GM12875 (cell line): ENCODE data around the gene FLAD1.
A peak's percentile ranks its signal among the peaks of the same experiment; 100 is the strongest.

Experiments used
- H3K4me3 ChIP-seq: one replicate; pipeline ENCODE4 v1.5.1; 2011; ENCODE audit warnings: low read depth, low read length, control low read depth
- TF ChIP-seq, protein P1 (sequence below): IDR thresholded peaks from 2 replicates; pipeline ENCODE4 v1.5.1; 2011; ENCODE audit warnings: low read depth, mild to moderate bottlenecking, control low read depth, inconsistent platforms, low read length, moderate library complexity, borderline replicate concordance; ENCODE audit not compliant: insufficient read depth

FLAD1 gene

GRCh38 chr1:155012776-155013602 lies 29.8 kb downstream of the FLAD1 start:
- TF ChIP-seq, protein P1, sequence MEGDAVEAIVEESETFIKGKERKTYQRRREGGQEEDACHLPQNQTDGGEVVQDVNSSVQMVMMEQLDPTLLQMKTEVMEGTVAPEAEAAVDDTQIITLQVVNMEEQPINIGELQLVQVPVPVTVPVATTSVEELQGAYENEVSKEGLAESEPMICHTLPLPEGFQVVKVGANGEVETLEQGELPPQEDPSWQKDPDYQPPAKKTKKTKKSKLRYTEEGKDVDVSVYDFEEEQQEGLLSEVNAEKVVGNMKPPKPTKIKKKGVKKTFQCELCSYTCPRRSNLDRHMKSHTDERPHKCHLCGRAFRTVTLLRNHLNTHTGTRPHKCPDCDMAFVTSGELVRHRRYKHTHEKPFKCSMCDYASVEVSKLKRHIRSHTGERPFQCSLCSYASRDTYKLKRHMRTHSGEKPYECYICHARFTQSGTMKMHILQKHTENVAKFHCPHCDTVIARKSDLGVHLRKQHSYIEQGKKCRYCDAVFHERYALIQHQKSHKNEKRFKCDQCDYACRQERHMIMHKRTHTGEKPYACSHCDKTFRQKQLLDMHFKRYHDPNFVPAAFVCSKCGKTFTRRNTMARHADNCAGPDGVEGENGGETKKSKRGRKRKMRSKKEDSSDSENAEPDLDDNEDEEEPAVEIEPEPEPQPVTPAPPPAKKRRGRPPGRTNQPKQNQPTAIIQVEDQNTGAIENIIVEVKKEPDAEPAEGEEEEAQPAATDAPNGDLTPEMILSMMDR = no peak
- H3K4me3 ChIP-seq = no peak overlapping the region

GRCh38 chr1:155013632-155014031 lies 30.5 kb downstream of the FLAD1 start:
- TF ChIP-seq, protein P1 = no peak
- no peak overlapping the region for H3K4me3 ChIP-seq

- H3K4me3 ChIP-seq = no peak overlapping the region
- TF ChIP-seq, protein P1 = no peak
These were observed 31.8 kb downstream of the FLAD1 start for GRCh38 chr1:155014709-155015508.

GRCh38 chr1:155015527-155016230 lies 32.5 kb downstream of the FLAD1 start:
- H3K4me3 ChIP-seq = no peak overlapping the region
- TF ChIP-seq, protein P1 = no peak

DNA sequence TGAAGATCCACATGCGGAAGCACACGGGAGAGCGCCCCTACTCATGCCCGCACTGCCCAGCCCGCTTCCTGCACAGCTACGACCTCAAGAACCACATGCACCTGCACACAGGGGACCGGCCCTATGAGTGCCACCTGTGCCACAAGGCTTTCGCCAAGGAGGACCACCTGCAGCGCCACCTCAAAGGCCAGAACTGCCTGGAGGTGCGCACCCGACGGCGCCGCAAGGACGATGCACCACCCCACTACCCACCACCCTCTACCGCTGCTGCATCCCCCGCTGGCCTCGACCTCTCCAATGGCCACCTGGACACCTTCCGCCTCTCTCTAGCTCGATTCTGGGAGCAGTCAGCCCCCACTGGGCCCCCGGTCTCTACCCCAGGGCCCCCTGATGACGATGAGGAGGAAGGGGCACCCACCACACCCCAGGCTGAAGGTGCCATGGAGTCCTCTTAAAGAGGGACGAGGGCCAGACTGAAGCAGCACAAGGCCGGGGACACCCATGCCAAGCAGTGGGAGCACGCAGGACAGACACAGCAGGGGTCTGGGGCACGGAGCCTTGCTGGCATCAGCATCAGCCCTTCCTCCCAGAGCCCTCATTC lies 33.2 kb downstream of the FLAD1 start:
- H3K4me3 ChIP-seq = no peak overlapping the region
- TF ChIP-seq, protein P1 = no peak

DNA sequence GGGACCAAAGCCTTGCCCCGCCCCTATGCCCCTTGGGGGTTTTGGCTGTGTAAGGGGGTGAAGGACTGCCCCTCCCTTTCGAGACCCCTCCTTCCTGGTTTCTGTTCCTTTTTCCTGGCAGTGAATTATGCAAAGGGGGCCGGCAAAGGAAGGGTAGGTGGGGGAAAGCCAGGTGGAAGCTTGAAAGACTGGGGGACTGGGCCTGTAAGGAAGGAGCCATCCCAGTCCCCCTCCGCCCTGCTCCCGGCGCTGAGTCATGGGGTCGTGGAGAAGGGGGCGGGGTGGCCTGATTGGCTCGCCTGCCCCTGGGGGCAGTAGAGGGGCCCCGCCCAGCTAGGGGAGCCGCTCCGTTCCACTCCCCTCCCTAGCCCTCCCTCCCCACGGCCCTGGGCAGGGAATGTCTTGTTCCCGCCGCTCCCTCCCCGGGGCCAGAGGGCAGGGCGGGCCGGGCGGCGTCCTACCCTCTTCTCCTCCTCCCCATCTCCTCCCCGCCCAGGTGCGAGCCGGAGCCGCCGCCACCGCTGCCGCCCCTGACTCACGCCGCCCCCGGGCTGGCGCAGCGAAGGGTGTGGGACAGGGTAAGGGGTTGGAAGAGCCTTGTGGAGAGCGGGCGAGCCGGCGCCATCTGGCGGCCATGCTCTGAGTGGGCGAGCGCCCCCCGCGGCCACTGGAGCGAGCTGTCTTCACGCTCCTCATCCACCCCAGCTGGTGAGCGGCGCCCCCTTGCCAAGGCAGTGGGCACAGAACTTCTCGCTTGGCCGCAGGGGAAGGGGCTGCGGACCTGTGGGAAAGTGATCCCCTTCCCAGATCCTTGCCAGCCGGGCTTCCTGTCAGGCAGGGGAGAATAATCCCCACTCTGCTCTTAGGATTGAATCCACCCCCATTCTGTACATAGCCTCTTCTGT lies 34.1 kb downstream of the FLAD1 start:
- TF ChIP-seq, protein P1 = peak; percentile 100
- H3K4me3 ChIP-seq = peak overlapping the region; percentile 36
